Medulla oblongata (tissue), 1 donor: Measurements from ENCODE around the gene ALK.

Source experiments
- DNase-seq: peaks from one replicate; pipeline ENCODE4 v3.0.0-alpha.2; 2015; ENCODE audit errors: extremely low spot score

ALK gene

DNA sequence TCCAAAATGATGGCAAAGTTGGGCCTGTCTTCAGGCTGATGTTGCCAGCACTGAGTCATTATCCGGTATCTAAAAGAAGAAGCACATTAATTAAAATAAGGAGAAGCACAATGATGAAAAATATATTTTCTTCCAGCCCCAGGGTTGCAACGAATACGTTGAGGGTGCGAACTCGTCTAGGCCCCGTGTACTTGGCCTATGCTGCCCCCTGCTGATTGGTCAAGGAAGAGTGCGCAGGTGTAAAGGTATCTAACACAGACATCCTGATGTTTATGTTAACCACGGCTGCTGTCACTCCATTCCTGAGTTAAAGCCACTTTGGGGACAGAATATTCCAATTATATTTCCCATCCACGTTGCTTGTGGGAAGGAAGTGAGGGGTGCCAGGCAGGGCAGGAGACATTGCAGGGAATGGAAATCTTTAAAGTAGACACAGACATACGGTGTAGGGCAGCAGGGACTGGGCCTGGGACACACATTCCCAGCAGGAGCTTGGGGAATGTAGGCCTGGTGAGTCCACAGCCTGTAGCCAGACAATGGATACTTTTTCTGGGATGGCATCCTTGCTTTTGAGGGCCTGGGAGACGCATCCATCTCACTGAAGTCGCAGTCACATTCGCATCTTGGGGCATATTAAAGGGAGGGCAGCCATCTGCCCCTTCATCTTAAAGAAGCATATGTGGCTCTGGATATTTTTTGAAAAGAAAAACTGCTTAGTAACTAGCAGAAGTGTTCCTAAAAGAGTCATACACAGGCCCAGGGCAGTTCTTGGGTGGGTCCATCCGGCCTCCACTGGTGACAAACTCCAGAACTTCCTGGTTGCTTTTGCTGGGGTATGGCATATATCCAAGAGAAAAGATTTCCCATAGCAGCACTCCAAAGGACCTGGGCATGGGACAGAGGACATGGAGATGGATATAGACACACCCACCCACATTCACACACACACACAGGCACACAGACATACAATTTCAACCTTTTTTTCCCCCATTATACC is 724.3 kb downstream of the ALK start:
- peak; percentile 81 for DNase-seq

- no peak for DNase-seq
Measured at GRCh38 chr2:29195796-29196195, 725.6 kb downstream of the ALK start.

DNA sequence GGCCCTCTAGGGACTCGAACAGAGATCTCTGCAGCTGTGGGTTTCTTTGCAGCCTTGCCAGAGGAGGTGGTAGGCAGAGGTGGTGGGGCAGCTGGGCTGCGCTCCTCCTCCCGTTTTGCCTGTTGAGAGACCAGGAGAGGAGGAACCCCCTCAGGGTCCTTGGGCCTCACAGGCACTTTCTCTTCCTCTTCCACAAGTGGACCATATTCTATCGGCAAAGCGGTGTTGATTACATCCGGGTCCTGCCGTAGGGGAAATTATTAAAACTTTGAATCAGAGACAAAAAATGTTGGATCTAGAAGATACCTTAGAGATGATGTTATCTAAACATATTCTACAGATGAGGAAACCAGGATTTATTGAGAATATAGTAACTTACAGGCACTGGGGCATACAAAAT is 727.7 kb downstream of the ALK start:
- no peak for DNase-seq

DNA sequence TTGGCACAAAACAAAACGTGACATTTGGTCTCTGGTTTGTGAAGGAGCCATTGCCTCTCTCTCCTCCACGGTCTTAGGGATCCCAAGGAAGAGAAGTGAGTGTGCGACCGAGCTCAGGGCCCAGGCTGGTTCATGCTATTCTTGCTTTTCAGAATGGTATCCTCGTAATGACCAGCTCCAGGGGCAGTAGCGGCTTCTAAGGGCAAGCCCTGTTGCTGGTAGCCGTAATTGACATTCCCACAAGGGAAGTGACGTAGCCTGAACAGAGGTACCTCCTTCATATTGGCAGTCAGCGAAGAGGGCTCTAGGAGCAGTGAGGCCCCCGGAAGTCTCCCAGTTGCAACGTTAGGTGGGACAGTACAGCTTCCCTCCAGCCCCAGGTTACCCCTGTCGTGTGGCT is 728.3 kb downstream of the ALK start:
- DNase-seq = no peak

- no peak for DNase-seq
Measured at GRCh38 chr2:29192526-29192925, 728.9 kb downstream of the ALK start.

DNA sequence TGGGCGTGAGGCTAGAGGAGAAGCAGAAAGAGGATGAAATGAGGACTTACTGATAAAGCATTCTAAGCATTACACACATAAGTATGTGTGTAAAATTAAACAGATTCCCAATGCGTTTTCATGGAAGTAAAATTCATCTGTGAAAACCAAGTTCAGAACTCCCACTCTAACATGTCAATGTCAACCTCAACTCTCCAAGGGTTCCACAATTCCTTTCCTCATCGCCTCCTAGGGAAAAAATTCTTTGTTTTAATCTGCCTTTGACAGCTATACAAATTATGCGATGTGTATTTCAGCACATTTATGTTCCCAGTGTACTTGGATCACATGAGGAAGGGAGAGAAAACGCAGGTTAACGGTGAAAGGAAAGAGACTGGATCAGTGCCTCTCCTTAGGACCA is 729.6 kb downstream of the ALK start:
- no peak for DNase-seq

DNA sequence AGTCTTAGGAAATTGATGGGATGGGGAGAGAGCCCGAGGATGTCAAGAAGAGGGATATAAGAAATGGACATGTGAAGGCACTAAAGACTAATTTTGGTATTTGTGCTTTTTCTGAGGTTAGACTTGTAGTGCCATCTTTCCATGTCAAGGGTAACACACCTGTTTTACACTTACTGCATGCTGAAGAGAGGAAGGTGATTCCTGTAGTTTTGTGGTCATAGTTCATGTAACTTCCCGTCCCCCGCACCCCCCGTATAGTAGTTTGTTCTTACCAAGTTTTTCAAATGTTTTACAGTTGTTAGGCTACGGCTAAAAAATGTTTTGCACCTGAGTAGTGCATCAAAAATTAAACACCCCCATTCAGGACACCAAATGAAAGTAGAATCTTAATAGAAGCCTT is 732.3 kb downstream of the ALK start:
- no peak for DNase-seq

GRCh38 chr2:29187926-29188325 is 733.5 kb downstream of the ALK start:
- no peak for DNase-seq

DNA sequence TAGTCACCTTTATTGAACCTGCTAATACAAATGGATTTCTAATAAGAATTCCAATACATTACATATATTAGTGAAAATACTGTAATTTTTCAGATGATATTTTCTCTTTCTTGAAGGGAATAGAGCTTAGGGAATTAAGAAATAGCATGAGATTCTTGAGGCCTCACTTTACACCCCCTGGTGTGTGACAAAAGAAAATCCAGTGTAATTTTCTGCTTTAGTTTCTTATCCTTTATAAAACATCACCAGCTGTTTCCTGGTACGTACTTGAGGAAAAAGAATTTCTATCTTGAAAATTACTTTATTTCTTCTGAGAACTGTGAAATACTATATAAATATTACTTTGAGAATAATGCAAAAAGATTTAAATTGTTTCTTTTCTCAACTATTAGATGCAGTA is 734.6 kb downstream of the ALK start:
- DNase-seq = no peak

DNA sequence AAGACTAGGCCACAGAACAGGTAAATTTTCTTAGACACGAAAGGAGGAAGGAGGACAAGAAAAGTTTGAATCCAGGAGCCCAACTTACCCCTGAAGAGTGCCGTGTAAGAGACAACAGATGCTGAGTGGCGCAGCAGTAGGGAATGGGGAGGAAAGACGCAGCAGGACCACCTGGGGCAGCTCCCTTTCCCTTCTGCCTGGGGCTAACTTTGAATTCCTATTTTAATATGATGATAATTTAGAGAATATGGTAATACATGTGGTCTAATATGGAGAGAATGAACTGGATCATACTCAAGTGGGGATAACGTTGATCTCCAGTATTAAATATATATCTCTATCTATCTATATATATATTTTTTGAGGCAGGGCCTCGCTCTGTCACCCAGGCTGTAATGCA is 736.9 kb downstream of the ALK start:
- no peak for DNase-seq

GRCh38 chr2:29182920-29183319 is 738.5 kb downstream of the ALK start:
- DNase-seq = no peak

- no peak for DNase-seq
Measured at GRCh38 chr2:29182334-29182733, 739.1 kb downstream of the ALK start.

DNA sequence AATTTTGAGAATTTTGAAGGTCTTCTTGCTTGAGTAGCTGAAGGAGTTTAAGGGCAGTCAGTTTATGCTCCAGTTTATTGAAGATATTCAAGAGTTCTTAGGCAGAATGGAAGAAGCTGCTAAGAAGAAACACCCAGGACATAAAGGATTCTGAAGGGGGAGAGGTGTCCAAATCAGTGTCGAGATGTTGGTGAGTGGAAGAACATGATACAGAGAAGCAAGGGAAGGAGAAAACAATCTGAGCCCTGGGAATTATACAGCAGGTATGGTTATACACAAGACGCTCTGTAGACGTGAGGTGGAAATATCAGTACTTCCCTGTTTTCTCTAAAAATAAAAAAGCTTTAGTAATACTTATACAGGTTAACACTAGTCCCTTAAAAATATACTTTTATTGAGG is 746.0 kb downstream of the ALK start:
- DNase-seq = no peak

- DNase-seq = no peak
Measured at GRCh38 chr2:29174937-29175336, 746.4 kb downstream of the ALK start.

DNA sequence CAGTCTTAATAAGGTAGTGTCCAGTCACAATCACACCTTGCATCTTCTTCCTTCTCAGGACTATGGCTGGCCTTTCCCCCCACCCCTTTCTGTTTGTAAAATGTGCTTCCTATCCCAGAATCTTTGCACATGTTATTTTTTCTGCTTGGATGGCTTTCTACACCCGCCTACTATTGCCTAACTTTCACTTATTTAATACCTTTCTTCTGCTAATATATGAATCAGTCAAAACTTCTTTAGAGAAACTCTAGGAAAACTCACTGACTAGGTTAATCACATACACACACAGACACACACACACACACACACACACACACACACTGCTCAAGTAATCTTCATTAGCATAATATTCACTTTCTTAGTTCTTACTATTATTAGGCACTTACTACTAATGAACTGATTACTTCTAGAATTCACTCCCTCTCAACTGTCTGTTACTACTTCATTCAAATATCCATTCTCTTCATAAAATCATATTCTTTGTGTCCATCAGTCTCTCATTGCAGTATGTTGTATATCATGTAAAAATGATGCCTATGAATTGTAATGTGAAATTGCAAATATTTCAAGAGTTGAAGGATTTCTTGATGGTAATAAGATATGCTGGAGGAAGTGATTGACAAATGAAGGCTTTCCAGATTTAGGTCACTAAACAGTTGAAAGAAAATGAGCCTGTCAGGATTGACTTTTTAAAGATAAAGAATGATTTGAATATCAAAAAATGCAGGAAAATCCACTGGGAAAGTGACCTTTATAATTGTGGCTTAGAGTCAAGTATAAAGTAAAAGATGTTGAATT is 754.9 kb downstream of the ALK start:
- no peak for DNase-seq

- no peak for DNase-seq
Measured at GRCh38 chr2:29165362-29166241, 755.8 kb downstream of the ALK start.

DNA sequence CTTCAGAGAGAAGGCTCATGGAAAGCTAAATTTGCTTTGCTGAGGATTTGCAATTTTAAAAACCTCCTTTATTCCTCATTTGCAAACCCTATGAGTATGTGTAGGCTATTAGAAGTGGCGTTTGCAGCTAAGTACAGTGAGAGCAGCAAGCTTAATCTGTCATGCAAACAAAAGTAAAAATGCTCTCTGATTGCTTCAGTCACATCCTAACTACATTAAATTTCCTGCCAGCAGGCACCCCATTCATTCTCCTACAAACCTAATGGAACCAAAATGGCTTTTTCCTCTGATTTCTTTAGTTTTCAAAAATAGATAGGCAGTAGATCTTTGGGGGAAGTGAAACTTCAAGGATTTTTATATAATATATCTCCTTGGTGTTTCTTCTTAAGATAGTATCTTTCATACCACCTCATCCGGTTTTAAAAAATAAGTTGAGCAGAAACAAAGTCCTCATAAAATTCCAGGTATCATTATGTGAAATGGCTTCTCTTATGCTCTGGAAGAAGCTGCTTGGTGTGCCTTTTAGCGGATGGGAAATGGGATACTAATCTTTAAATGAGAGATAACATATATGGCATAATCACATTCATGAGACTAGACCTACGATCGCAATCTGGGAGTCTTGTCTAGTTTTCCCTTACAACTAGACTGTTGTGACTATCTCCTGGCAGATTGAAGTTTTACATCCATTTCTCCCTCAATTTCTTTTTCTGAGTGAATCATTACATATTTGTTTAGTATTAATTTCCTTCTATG is 757.1 kb downstream of the ALK start:
- DNase-seq = no peak

- DNase-seq = no peak
Measured at GRCh38 chr2:29162204-29162928, 759.0 kb downstream of the ALK start.

DNA sequence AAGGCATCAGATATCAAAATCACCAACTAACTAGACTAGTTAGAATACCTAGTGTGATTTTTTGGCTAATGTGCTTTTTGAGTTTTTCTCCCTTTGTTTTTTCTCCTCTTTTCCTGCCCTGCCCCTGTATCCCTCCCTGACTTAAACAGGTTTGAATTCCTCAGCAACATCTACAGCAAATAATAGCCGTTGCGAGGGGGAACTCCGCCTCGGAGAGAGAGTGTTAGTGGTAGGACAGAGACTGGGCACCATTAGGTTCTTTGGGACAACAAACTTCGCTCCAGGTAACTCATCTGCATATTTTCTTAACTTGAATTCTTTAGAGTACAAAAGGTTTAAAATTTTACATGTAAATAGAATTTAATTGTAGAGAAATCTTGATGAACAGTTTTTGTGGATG is 761.2 kb downstream of the ALK start:
- no peak for DNase-seq

DNA sequence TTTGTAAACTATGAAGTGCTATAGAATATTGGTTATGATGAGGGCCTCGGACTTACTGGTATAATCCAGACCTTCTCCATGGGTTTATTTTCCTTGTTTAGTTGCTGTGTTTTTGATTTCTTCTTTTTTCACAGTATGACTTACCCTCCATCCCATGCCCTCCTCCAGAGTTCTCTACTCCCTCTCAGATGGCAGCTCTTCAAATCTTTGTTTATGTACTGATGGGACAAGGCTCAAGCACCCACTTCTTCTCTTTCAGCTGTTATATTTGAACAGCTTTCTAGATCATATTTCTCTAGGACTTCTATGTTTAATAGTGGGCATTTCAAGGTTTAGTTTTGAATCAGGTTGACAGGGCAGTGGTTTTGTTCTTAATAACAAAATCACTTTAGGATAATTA is 762.3 kb downstream of the ALK start:
- DNase-seq = no peak
